Mesenchymal stem cell (in vitro differentiated cells and primary cell): ENCODE results near the gene SMG5. TPM values are rescaled to one million over a fixed set of nuclear protein-coding genes. Genes with fewer than 3 reads are reported as not detected.
"Not testable (repeated sequence)": the region's sequence is repeated elsewhere in the genome, so short reads cannot be mapped to it uniquely, and the experiment has no call there.

Experiments used
- DNase-seq: peaks from one replicate; pipeline ENCODE4 v3.0.0-alpha.2; 2013
- H2AFZ ChIP-seq: one replicate; pipeline ENCODE4 v1.6.1; 2013; ENCODE audit warnings: low read depth, mild to moderate bottlenecking, control low read depth, inconsistent platforms, low read length, moderate library complexity
- H2AK5ac ChIP-seq: 2 replicates; pipeline ENCODE4 v1.6.1; 2013; ENCODE audit warnings: low read length, moderate library complexity, mild to moderate bottlenecking, inconsistent platforms; ENCODE audit not compliant: severe bottlenecking
- H2BK120ac ChIP-seq: one replicate; pipeline ENCODE4 v1.6.1; 2013; ENCODE audit warnings: low read depth, mild to moderate bottlenecking, inconsistent platforms, low read length, moderate library complexity
- H2BK12ac ChIP-seq, 2 experiments: one replicate each; pipeline ENCODE4 v1.6.1; 2013; ENCODE audit warnings: inconsistent platforms in 2 of 2, low read length in 2 of 2, mild to moderate bottlenecking in 2 of 2, moderate library complexity in 2 of 2, control low read depth in 1 of 2
- H2BK15ac ChIP-seq: one replicate; pipeline ENCODE4 v1.6.1; 2013; ENCODE audit warnings: mild to moderate bottlenecking, low read depth, inconsistent platforms; ENCODE audit not compliant: poor library complexity, severe bottlenecking
- H2BK5ac ChIP-seq: 2 replicates; pipeline ENCODE4 v1.6.1; 2013; ENCODE audit warnings: low read depth, mild to moderate bottlenecking, low read length, control low read depth, inconsistent platforms; ENCODE audit not compliant: poor library complexity, severe bottlenecking
- H3K14ac ChIP-seq, 2 experiments: one replicate each; pipeline ENCODE4 v1.6.1; 2013; ENCODE audit warnings: inconsistent platforms in 2 of 2, low read length in 2 of 2, control low read depth in 1 of 2, mild to moderate bottlenecking in 1 of 2, moderate library complexity in 1 of 2
- H3K18ac ChIP-seq, 2 experiments: one replicate each; pipeline ENCODE4 v1.6.1; 2013; ENCODE audit warnings: inconsistent platforms in 2 of 2, low read length in 2 of 2, control low read depth in 1 of 2, low read depth in 1 of 2, mild to moderate bottlenecking in 1 of 2
- H3K23ac ChIP-seq, 2 experiments: one replicate each; pipeline ENCODE4 v1.6.1; 2013; ENCODE audit warnings: inconsistent platforms in 2 of 2, low read length in 2 of 2, mild to moderate bottlenecking in 2 of 2, moderate library complexity in 2 of 2, control low read depth in 1 of 2
- H3K27ac ChIP-seq: 2 replicates; pipeline ENCODE4 v1.5.1; 2013; ENCODE audit warnings: mild to moderate bottlenecking, moderate library complexity, low read length, control low read depth, inconsistent platforms; ENCODE audit not compliant: poor library complexity, severe bottlenecking
- H3K27me3 ChIP-seq, 2 experiments: 2 replicates each; pipeline versions ENCODE4 v1.6.1 to v1.7.0; 2013; ENCODE audit warnings: low read length in 2 of 2, mild to moderate bottlenecking in 2 of 2, moderate library complexity in 2 of 2, control low read depth in 1 of 2, inconsistent platforms in 1 of 2; ENCODE audit not compliant: control insufficient read depth in 1 of 2, insufficient read depth in 1 of 2
- H3K36me3 ChIP-seq, 2 experiments: 2 replicates each; pipeline versions ENCODE4 v1.6.1 to v1.7.0; 2013; ENCODE audit warnings: low read length in 2 of 2, control low read depth in 1 of 2, inconsistent platforms in 1 of 2, low read depth in 1 of 2, mild to moderate bottlenecking in 1 of 2; ENCODE audit not compliant: insufficient read depth in 2 of 2, control insufficient read depth in 1 of 2
- H3K4ac ChIP-seq, 2 experiments: one replicate each; pipeline ENCODE4 v1.6.1; 2013; ENCODE audit warnings: inconsistent platforms in 2 of 2, low read length in 2 of 2, mild to moderate bottlenecking in 2 of 2, moderate library complexity in 2 of 2, control low read depth in 1 of 2, low read depth in 1 of 2
- H3K4me1 ChIP-seq: 2 replicates; pipeline ENCODE4 v1.6.1; 2013; ENCODE audit warnings: low read depth, low read length, control low read depth; ENCODE audit not compliant: control insufficient read depth, insufficient read depth
- H3K4me2 ChIP-seq: 2 replicates; pipeline ENCODE4 v1.6.1; 2013; ENCODE audit warnings: low read length, mild to moderate bottlenecking, inconsistent platforms; ENCODE audit not compliant: poor library complexity, severe bottlenecking
- H3K4me3 ChIP-seq, 2 experiments: 2 replicates each; pipeline versions ENCODE4 v1.5.1 to v1.7.0; 2013; ENCODE audit warnings: low read length in 2 of 2, mild to moderate bottlenecking in 2 of 2, control low read depth in 1 of 2, low read depth in 1 of 2; ENCODE audit not compliant: insufficient read depth in 1 of 2
- H3K79me1 ChIP-seq: replicated peaks from 2 replicates; pipeline ENCODE4 v1.6.1; 2013; ENCODE audit warnings: mild to moderate bottlenecking, control low read depth, low read length, inconsistent platforms; ENCODE audit not compliant: poor library complexity, severe bottlenecking
- H3K9ac ChIP-seq: 2 replicates; pipeline ENCODE4 v1.7.0; 2013; ENCODE audit warnings: mild to moderate bottlenecking, low read length, moderate library complexity
- H3K9me3 ChIP-seq: 2 replicates; pipeline ENCODE4 v1.7.0; 2013; ENCODE audit warnings: mild to moderate bottlenecking, low read length; ENCODE audit not compliant: control insufficient read depth
- H4K8ac ChIP-seq: one replicate; pipeline ENCODE4 v1.6.1; 2013; ENCODE audit warnings: inconsistent platforms, mild to moderate bottlenecking, low read length, moderate library complexity
- H4K91ac ChIP-seq: one replicate; pipeline ENCODE4 v1.6.1; 2013; ENCODE audit warnings: mild to moderate bottlenecking, low read length, inconsistent platforms
- WGBS: methylation state at CpG from one replicate; pipeline ENCODE4 v1.1.7; 2013; ENCODE audit warnings: mixed read lengths; 5-methylcytosine and 5-hydroxymethylcytosine counted together
- polyA plus RNA-seq, 2 experiments: library from polyadenylated mRNA; stranded (reverse); fragments of 200-250 nt; gene quantifications; one replicate each; pipeline ENCODE4 v1.2.3, GENCODE V29; 2013

Gene SMG5
- 27.9 TPM for polyA plus RNA-seq (2013, experiment 1 of 2)
- 28.1 TPM for polyA plus RNA-seq (2013, experiment 2 of 2)

- Histone ChIP-seq H4K8ac (peak within 1 kb of the TSS; percentile 90), H3K4me3 (peak within 1 kb of the TSS; percentile 89), H3K23ac (no peak within 1 kb of the TSS), H2AK5ac (peak within 1 kb of the TSS; percentile 37), H3K4me1 (peaks cover 9% of the 10 kb centered on the region), H2BK5ac (peak within 1 kb of the TSS; percentile 66), H3K27me3 (no peaks in the 10 kb centered on the region), H4K91ac (peak within 1 kb of the TSS; percentile 87), H2BK12ac (no peak within 1 kb of the TSS), H3K4ac (peak within 1 kb of the TSS; percentile 75 to 81), H3K4me2 (peak within 1 kb of the TSS; percentile 83), H3K9me3 (no peaks in the 10 kb centered on the region), H3K14ac (peak within 1 kb of the TSS; percentile 60 to 97), H2AFZ (peak within 1 kb of the TSS; percentile 89), H3K18ac (peak within 1 kb of the TSS; percentile 88 to 89), H2BK120ac (peak within 1 kb of the TSS; percentile 68), H2BK15ac (peak within 1 kb of the TSS; percentile 94), H3K36me3 (peaks cover 30 to 32% of the 10 kb centered on the region in 2 experiments), H3K27ac (peak within 1 kb of the TSS; percentile 66), H3K79me1 (peaks cover 21% of the 10 kb centered on the region), H3K9ac (peak within 1 kb of the TSS; percentile 89)
- peak; percentile 99 for DNase-seq
- WGBS: under 1% methylated on average over 50 of the region's 50 CpGs
Measured at GRCh38 chr1:156282479-156283222, at the start of gene SMG5. TSS of gene SMG5 (minus strand) at chr1:156282825. CDS start at chr1:156282680, 145 bp downstream.

- not testable (repeated sequence) for H4K91ac ChIP-seq, H2BK5ac ChIP-seq, H2AFZ ChIP-seq, H4K8ac ChIP-seq, H3K27ac ChIP-seq, H3K18ac ChIP-seq, H3K4me1 ChIP-seq, H3K4ac ChIP-seq, H3K9ac ChIP-seq, H3K4me2 ChIP-seq, H2AK5ac ChIP-seq, H3K9me3 ChIP-seq, H2BK15ac ChIP-seq, H3K27me3 ChIP-seq, H2BK12ac ChIP-seq, H3K23ac ChIP-seq, H2BK120ac ChIP-seq, H3K14ac ChIP-seq, H3K4me3 ChIP-seq
- Histone ChIP-seq H3K79me1 (peaks cover 17% of the 10 kb centered on the region), H3K36me3 (peaks cover 65 to 77% of the 10 kb centered on the region in 2 experiments)
- DNase-seq: peak; percentile 26
- WGBS: 94% methylated on average over 7 of the region's 9 CpGs
Measured at GRCh38 chr1:156323179-156323578, 40.6 kb upstream of the SMG5 start.

- H3K9me3 ChIP-seq: no peaks in the 10 kb centered on the region
- H2AK5ac ChIP-seq: no peak overlapping the region
- no peak overlapping the region for H3K23ac ChIP-seq
- no peak overlapping the region for H3K27ac ChIP-seq
- peak; percentile 20 for DNase-seq
- H4K8ac ChIP-seq: no peak overlapping the region
- H3K9ac ChIP-seq: no peak overlapping the region
- H2BK15ac ChIP-seq: no peak overlapping the region
- no peak overlapping the region for H3K14ac ChIP-seq
- no peak overlapping the region for H2BK5ac ChIP-seq
- no peak overlapping the region for H2BK12ac ChIP-seq
- H3K4ac ChIP-seq: no peak overlapping the region
- no peak overlapping the region for H3K4me2 ChIP-seq
- H3K4me3 ChIP-seq: no peak overlapping the region
- no peak overlapping the region for H4K91ac ChIP-seq
- peaks cover 73 to 89% of the 10 kb centered on the region in 2 experiments for H3K36me3 ChIP-seq
- no peaks in the 10 kb centered on the region for H3K27me3 ChIP-seq
- H3K79me1 ChIP-seq: peaks cover 23% of the 10 kb centered on the region
- WGBS: 69% methylated on average over 2 of the region's 3 CpGs
- no peak overlapping the region for H3K18ac ChIP-seq
- no peak overlapping the region for H2BK120ac ChIP-seq
- H2AFZ ChIP-seq: no peak overlapping the region
- no peaks in the 10 kb centered on the region for H3K4me1 ChIP-seq
Measured at GRCh38 chr1:156320560-156320959, 37.9 kb upstream of the SMG5 start.

- H2AK5ac ChIP-seq: no peak overlapping the region
- H3K4me3 ChIP-seq: no peak overlapping the region
- no peak overlapping the region for H2BK15ac ChIP-seq
- H3K4me2 ChIP-seq: no peak overlapping the region
- H3K36me3 ChIP-seq: peaks cover 72 to 89% of the 10 kb centered on the region in 2 experiments
- H4K91ac ChIP-seq: no peak overlapping the region
- H3K23ac ChIP-seq: no peak overlapping the region
- no peak overlapping the region for H2BK120ac ChIP-seq
- no peaks in the 10 kb centered on the region for H3K9me3 ChIP-seq
- H2BK12ac ChIP-seq: no peak overlapping the region
- no CpG with 5 or more reads among the region's 1 CpG for WGBS
- H2AFZ ChIP-seq: no peak overlapping the region
- no peaks in the 10 kb centered on the region for H3K27me3 ChIP-seq
- no peaks in the 10 kb centered on the region for H3K4me1 ChIP-seq
- H2BK5ac ChIP-seq: no peak overlapping the region
- H3K79me1 ChIP-seq: peaks cover 16% of the 10 kb centered on the region
- no peak overlapping the region for H3K4ac ChIP-seq
- no peak overlapping the region for H3K14ac ChIP-seq
- H3K27ac ChIP-seq: no peak overlapping the region
- peak; percentile 60 for DNase-seq
- no peak overlapping the region for H4K8ac ChIP-seq
- H3K9ac ChIP-seq: no peak overlapping the region
- H3K18ac ChIP-seq: no peak overlapping the region
Measured at GRCh38 chr1:156319664-156320063, 37.0 kb upstream of the SMG5 start.
